ENCODE results near the gene KRT2. TPM values are rescaled to one million over a fixed set of nuclear protein-coding genes. Genes with fewer than 3 reads are reported as not detected.

KRT2 gene
- polyA plus RNA-seq, 3 donors: not detected

- no peak for DNase-seq (ENCODE audit: low read depth in 3 of 3, low spot score in 2 of 3)
These were observed 8.0 kb downstream of the KRT2 start for GRCh38 chr12:52644078-52644415.

- DNase-seq (ENCODE audit: low read depth in 3 of 3, low spot score in 2 of 3): no peak
These were observed 8.6 kb downstream of the KRT2 start for GRCh38 chr12:52643233-52644077.

- no peak for DNase-seq (ENCODE audit: low read depth in 3 of 3, low spot score in 2 of 3)
These were observed 10.5 kb downstream of the KRT2 start for GRCh38 chr12:52641468-52641867.

GRCh38 chr12:52637299-52637698, 14.7 kb downstream of the KRT2 start:
- DNase-seq (ENCODE audit: low read depth in 3 of 3, low spot score in 2 of 3): no peak

- DNase-seq (ENCODE audit: low read depth in 3 of 3, low spot score in 2 of 3): no peak
These were observed 15.3 kb downstream of the KRT2 start for GRCh38 chr12:52636592-52637258.

- no peak for DNase-seq (ENCODE audit: low read depth in 3 of 3, low spot score in 2 of 3)
These were observed 15.8 kb downstream of the KRT2 start for GRCh38 chr12:52636189-52636588.

- no peak for DNase-seq (ENCODE audit: low read depth in 3 of 3, low spot score in 2 of 3)
These were observed 17.6 kb downstream of the KRT2 start for GRCh38 chr12:52634266-52635056.

GRCh38 chr12:52633383-52633782, 18.6 kb downstream of the KRT2 start:
- no peak for DNase-seq (ENCODE audit: low read depth in 3 of 3, low spot score in 2 of 3)

GRCh38 chr12:52632656-52633055, 19.4 kb downstream of the KRT2 start:
- DNase-seq (ENCODE audit: low read depth in 3 of 3, low spot score in 2 of 3): no peak

GRCh38 chr12:52631676-52632459, 20.1 kb downstream of the KRT2 start:
- no peak for DNase-seq (ENCODE audit: low read depth in 3 of 3, low spot score in 2 of 3)

GRCh38 chr12:52631264-52631663, 20.7 kb downstream of the KRT2 start:
- DNase-seq (ENCODE audit: low read depth in 3 of 3, low spot score in 2 of 3): no peak

- DNase-seq (ENCODE audit: low read depth in 3 of 3, low spot score in 2 of 3): no peak
These were observed 21.3 kb downstream of the KRT2 start for GRCh38 chr12:52630599-52631200.

GRCh38 chr12:52630008-52630500, 22.0 kb downstream of the KRT2 start:
- DNase-seq (ENCODE audit: low read depth in 3 of 3, low spot score in 2 of 3): no peak

- DNase-seq (ENCODE audit: low read depth in 3 of 3, low spot score in 2 of 3): no peak
These were observed 22.6 kb downstream of the KRT2 start for GRCh38 chr12:52629281-52630007.

- DNase-seq (ENCODE audit: low read depth in 3 of 3, low spot score in 2 of 3): no peak
These were observed 23.2 kb downstream of the KRT2 start for GRCh38 chr12:52628841-52629240.

- no peak for DNase-seq (ENCODE audit: low read depth in 3 of 3, low spot score in 2 of 3)
These were observed 23.9 kb downstream of the KRT2 start for GRCh38 chr12:52628111-52628507.

- DNase-seq (ENCODE audit: low read depth in 3 of 3, low spot score in 2 of 3): no peak
These were observed 24.5 kb downstream of the KRT2 start for GRCh38 chr12:52627395-52628110.

GRCh38 chr12:52622349-52622748, 29.7 kb downstream of the KRT2 start:
- DNase-seq (ENCODE audit: low read depth in 3 of 3, low spot score in 2 of 3): no peak

GRCh38 chr12:52618866-52619265, 33.1 kb downstream of the KRT2 start:
- DNase-seq (ENCODE audit: low read depth in 3 of 3, low spot score in 2 of 3): no peak
